ENCODE data around the gene TRIM8. TPM values are rescaled to one million over a fixed set of nuclear protein-coding genes. Genes with fewer than 3 reads are reported as not detected.

The TRIM8 gene
- total RNA-seq, 1 donor from 2014 or later, result 31.4 TPM

- H3K9me3 Mint-ChIP-seq, result no peaks in the 10 kb centered on the region
- peaks cover 19% of the 10 kb centered on the region for H3K36me3 Mint-ChIP-seq
- H3K27me3 Mint-ChIP-seq (ENCODE audit: insufficient read depth, low read depth), result no peaks in the 10 kb centered on the region
- Histone ChIP-seq H3K9ac (no peak overlapping the region), H4K20me1 (ENCODE audit: low read depth) (peaks cover 35% of the 10 kb centered on the region), H2AFZ (replicated peaks) (no peak overlapping the region), H3F3A (ENCODE audit: low read depth) (peaks cover 48% of the 10 kb centered on the region), H3K9me3 (ENCODE audit: low read depth) (no peaks in the 10 kb centered on the region), H3K27ac (peak overlapping the region; percentile 77), H3K27me3 (no peaks in the 10 kb centered on the region), H3K79me2 (ENCODE audit: low read depth) (no peaks in the 10 kb centered on the region), H3K4me2 (peak overlapping the region; percentile 68), H3K4me1 (peaks cover 50% of the 10 kb centered on the region), H3K36me3 (no peaks in the 10 kb centered on the region), H3K4me3 (no peak overlapping the region)
- TF ChIP-seq EZH2phosphoT487 (IDR thresholded peaks at IDR 0.05) (no peak), CTCF (IDR thresholded peaks at IDR 0.05) (no peak), EZH2 (IDR thresholded peaks at IDR 0.05) (no peak)
- H3K4me1 Mint-ChIP-seq, result peaks cover 71% of the 10 kb centered on the region
- no peak overlapping the region for H3K4me3 Mint-ChIP-seq
- no peak overlapping the region for H3K27ac Mint-ChIP-seq
- DNase-seq (ENCODE audit: low spot score), result no peak
Measured at GRCh38 chr10:102679596-102679995, 35.3 kb downstream of the TRIM8 start.

- Histone ChIP-seq H3K27me3 (no peaks in the 10 kb centered on the region), H4K20me1 (ENCODE audit: low read depth) (peaks cover 17% of the 10 kb centered on the region), H3K9ac (no peak overlapping the region), H3K4me1 (peaks cover 30% of the 10 kb centered on the region), H3K27ac (no peak overlapping the region), H2AFZ (replicated peaks) (no peak overlapping the region), H3K9me3 (ENCODE audit: low read depth) (no peaks in the 10 kb centered on the region), H3K36me3 (no peaks in the 10 kb centered on the region), H3K4me2 (no peak overlapping the region), H3F3A (ENCODE audit: low read depth) (peaks cover 27% of the 10 kb centered on the region), H3K79me2 (ENCODE audit: low read depth) (no peaks in the 10 kb centered on the region), H3K4me3 (no peak overlapping the region)
- Mint-ChIP-seq H3K27ac (no peak overlapping the region), H3K4me1 (peaks cover 50% of the 10 kb centered on the region), H3K36me3 (peaks cover 25% of the 10 kb centered on the region), H3K27me3 (ENCODE audit: insufficient read depth, low read depth) (no peaks in the 10 kb centered on the region), H3K4me3 (no peak overlapping the region), H3K9me3 (no peaks in the 10 kb centered on the region)
- TF ChIP-seq EZH2 (IDR thresholded peaks at IDR 0.05) (no peak), CTCF (IDR thresholded peaks at IDR 0.05) (no peak), EZH2phosphoT487 (IDR thresholded peaks at IDR 0.05) (no peak)
- DNase-seq (ENCODE audit: low spot score), result no peak
Measured at GRCh38 chr10:102681696-102682095, 37.4 kb downstream of the TRIM8 start.

- no peak for DNase-seq (ENCODE audit: low spot score)
- Histone ChIP-seq H3K9me3 (ENCODE audit: low read depth) (no peaks in the 10 kb centered on the region), H4K20me1 (ENCODE audit: low read depth) (peaks cover 11% of the 10 kb centered on the region), H3K36me3 (no peaks in the 10 kb centered on the region), H3K4me3 (no peak overlapping the region), H3K4me1 (peaks cover 23% of the 10 kb centered on the region), H3K27me3 (no peaks in the 10 kb centered on the region), H2AFZ (replicated peaks) (no peak overlapping the region), H3K4me2 (no peak overlapping the region), H3K9ac (no peak overlapping the region), H3F3A (ENCODE audit: low read depth) (peaks cover 23% of the 10 kb centered on the region), H3K79me2 (ENCODE audit: low read depth) (no peaks in the 10 kb centered on the region), H3K27ac (no peak overlapping the region)
- Mint-ChIP-seq H3K27me3 (ENCODE audit: insufficient read depth, low read depth) (no peaks in the 10 kb centered on the region), H3K4me3 (no peak overlapping the region), H3K27ac (no peak overlapping the region), H3K9me3 (no peaks in the 10 kb centered on the region), H3K4me1 (peaks cover 43% of the 10 kb centered on the region), H3K36me3 (peaks cover 25% of the 10 kb centered on the region)
- TF ChIP-seq EZH2phosphoT487 (IDR thresholded peaks at IDR 0.05), result no peak
- TF ChIP-seq EZH2 (IDR thresholded peaks at IDR 0.05), result no peak
- TF ChIP-seq CTCF (IDR thresholded peaks at IDR 0.05), result no peak
Measured at GRCh38 chr10:102682416-102682815, 38.1 kb downstream of the TRIM8 start.

Data from neural progenitor cell (in vitro differentiated cells).